D721Med (cell line): ENCODE data around the gene ALOX12B.

Source experiments
- DNase-seq: peaks from one replicate; pipeline ENCODE4 v3.0.0; 2011; ENCODE audit warnings: low spot score; ENCODE audit not compliant: insufficient read length
- FAIRE-seq: peaks from 2 replicates; lab custom pipeline; 2011; peaks lifted over from hg19 to GRCh38; lab: Jason Lieb, UNC
- CTCF ChIP-seq: IDR thresholded peaks from 2 replicates; pipeline ENCODE4 v1.5.1; 2012; ENCODE audit warnings: mild to moderate bottlenecking, control low read depth; ENCODE audit not compliant: insufficient read depth; ENCODE audit errors: missing control alignments

ALOX12B gene

GRCh38 chr17:8121681-8122421, 34.3 kb upstream of the ALOX12B start:
- DNase-seq (no peak), FAIRE-seq (no peak)
- TF ChIP-seq CTCF: peak; percentile 27

GRCh38 chr17:8121407-8121680, 33.8 kb upstream of the ALOX12B start:
- no peak for TF ChIP-seq CTCF
- FAIRE-seq (no peak), DNase-seq (no peak)

- no peak for TF ChIP-seq CTCF
- no peak for DNase-seq
- no peak for FAIRE-seq
These were observed 33.2 kb upstream of the ALOX12B start for GRCh38 chr17:8120520-8121406.

- FAIRE-seq (peak; percentile 81), DNase-seq (no peak)
These were observed 32.3 kb upstream of the ALOX12B start for GRCh38 chr17:8119581-8120519.

GRCh38 chr17:8118769-8119580, 31.5 kb upstream of the ALOX12B start:
- FAIRE-seq (no peak), DNase-seq (peak; percentile 75)
- TF ChIP-seq CTCF: peak; percentile 35

More at GRCh38 chr17:8119581-8120519, 32.3 kb upstream of the ALOX12B start:
- no peak for TF ChIP-seq CTCF
